Kidney glomerular epithelial cell (primary cell): ENCODE measurements around the gene PRDM4.
A peak's percentile ranks its signal among the peaks of the same experiment; 100 is the strongest.
"Not testable (repeated sequence)": the region's sequence is repeated elsewhere in the genome, so short reads cannot be mapped to it uniquely, and the experiment has no call there.

Source experiments
- DNase-seq: peaks from one replicate; lab custom pipeline; 2025; lab: John Stamatoyannopoulos, UW

The PRDM4 gene

DNA sequence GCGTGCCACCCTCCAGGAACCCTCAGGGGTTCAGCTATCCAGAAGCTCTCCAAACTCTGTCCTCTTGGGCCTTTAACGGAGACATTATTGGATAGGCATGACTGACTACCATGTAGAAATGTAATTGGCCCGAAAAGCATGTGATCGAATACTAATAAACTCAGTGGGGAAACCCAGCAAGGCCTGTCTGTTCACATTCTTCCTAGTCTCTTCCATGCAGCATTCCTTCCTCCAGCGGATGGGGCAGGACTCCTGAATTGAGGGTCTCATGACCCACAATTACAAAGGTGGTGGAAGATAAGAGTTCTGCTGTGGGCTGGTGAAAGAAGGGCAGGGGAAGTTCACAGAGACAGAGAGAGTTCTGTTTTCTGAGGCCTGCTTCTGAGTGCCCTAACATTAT, 6.5 kb upstream of the PRDM4 start:
- no peak for DNase-seq

DNA sequence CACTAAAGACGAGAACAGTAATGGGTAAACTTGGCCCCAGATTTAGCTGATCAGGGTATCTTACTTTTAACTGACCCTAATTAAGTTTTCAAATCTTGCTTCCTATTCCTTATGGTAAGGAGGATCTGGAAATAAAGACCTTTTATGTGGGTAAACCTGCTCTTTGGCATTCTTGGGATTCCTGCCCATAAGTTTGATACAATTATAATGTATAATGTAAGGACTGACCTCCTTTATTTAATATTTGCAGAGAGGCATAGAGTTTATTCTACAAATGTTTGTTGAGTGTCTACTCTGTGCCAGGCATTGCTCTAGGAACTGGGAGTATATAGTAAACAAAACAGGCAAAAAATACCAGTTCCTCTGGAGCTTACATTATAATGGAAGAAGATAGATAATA, 4.4 kb upstream of the PRDM4 start:
- no peak for DNase-seq

DNA sequence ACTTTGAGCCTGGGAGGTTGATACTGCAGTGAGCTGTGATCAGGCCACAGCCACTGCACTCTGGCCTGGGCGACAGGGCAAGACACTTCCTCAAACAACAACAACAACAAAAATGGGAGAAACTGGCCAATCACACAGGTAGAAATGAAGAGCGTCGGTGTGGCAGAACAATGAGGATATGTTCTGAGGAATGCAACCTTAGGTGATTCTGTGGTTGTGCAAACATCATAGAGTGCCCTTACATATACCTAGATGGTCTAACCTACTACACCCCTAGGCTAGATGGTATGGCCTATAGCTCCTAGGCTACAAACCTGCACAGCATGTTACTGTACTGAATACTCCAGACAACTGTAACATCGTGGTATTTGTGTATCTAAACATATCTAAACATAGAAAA, 3.7 kb upstream of the PRDM4 start:
- no peak for DNase-seq

DNA sequence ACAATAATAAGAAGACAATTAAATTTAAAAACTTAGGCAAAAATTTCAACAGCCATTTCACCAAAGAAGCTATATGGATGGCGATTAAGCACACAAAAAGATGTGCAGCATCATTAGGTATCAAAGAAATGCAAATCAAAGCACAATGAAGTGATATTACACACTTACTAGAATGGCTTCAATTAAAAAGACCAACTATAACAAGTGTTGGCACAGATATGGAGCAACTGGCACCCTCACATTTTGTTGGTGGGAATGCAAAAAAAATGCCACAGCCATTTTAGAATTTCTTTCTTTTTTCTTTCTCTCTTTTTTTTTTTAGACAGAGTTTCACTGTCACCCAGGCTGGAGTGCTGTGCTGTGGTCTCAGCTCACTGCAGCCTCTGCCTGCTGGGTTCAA, 1.9 kb upstream of the PRDM4 start:
- no peak for DNase-seq

DNA sequence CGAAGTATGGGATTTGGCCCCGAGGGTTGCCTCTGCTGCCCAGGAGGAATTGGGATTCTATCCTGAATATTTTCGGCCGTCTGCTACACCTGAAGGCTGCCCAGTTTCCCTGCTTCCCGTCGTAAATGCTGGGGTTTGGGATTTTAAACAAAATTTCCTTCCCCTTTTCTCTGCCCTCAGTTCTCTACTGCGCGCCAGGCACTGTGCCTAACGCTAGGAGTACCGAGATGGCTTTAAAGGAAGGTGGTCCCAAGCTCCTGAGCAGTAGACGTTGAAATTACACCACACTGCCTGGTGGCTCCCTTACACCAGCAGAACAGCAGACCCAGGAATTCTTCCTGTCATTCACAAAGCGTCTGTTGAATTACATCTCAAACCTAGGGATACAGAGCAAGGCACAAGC, 566 bp upstream of the PRDM4 start:
- DNase-seq, result no peak

DNA sequence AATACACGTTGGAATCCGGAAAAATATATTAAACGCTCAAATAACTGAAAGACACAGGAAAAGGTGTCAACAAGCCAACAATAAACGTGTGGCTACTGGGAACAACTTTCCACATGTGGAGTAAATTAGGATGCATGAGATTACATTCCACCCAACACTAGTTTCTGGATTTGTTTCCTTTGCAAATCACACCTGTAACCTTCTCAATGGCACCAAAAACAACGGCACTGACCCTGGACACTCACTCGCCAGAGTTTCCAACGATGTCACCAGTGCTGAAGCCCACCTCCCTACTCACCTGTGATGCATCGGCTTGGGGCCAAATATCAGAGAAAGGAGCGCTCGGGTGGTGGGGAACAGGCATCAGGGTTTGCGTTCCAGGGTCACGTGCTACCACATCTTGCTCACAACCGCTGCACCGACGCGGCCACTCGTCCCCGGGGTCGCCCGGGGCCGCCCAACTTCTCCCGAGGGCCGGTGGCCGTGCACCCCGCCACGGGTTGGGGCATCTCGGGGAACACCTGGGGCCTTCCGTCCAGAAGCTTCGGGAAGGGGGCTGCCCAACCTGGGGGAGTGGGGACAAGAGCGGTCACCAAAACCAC, 629 bp downstream of the PRDM4 start:
- DNase-seq, result peak; percentile 20

DNA sequence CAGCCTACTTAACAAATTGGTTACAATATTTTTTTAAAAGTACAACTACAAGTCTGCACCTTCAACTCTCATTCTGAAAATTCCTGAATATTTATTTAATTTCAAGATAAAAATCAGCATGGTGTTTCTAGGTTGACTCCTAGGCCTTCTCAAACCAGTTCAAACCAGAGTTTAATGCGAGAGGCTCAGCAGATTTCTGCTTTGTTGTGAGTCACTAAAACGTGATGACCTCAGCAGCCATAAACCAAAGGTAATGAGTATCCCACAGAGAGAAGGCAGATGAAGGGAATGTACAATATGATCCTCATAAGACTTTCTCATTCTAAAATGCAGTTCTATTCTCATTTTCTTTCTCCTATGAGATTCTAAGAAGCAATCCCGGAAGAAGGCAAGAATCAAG, 1.5 kb downstream of the PRDM4 start:
- DNase-seq, result peak; percentile 81

GRCh38 chr12:107749083-107749482, 11.9 kb downstream of the PRDM4 start:
- DNase-seq, result peak; percentile 24

DNA sequence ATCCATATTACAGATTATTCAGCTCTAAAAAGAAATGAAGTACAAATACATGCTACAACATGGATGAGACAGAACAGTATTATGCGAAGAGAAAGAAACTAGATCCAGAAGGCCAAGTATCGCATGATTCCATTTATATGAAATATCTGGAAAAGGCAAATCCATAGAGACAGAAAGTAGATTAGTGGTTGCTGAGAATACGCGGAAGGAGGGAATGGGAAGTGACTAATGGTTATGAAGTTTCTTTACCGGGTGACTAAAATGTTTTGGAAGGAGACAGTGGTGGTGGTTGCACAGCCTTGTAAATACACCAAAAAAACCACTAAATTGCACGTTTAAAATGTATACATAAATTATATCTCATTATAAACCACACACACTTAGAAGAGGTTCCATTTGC, 12.5 kb downstream of the PRDM4 start:
- peak; percentile 28 for DNase-seq

DNA sequence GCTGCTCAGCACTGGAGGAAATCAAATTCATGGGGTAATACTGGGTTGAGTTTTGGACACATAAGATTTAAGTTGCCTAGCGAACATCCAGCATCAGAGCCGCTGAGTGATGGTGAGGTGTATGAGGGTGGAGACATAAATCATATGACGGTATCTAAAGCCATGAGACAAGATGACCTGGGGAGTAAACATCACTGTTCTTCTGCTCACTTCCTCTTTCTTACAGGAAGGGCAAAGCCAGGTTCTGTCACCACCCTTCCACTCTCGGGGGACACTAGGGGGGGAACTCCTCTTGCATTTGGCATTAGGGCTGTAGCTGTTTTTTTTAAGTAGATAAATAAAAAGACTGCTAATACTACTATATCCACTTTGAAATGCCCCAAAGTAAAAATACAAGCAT, 24.0 kb downstream of the PRDM4 start:
- DNase-seq, result no peak

- DNase-seq, result no peak
These were observed 25.2 kb downstream of the PRDM4 start for GRCh38 chr12:107735763-107736162.

GRCh38 chr12:107734139-107734538, 26.8 kb downstream of the PRDM4 start:
- DNase-seq, result no peak

GRCh38 chr12:107732365-107732764, 28.6 kb downstream of the PRDM4 start:
- DNase-seq, result no peak

DNA sequence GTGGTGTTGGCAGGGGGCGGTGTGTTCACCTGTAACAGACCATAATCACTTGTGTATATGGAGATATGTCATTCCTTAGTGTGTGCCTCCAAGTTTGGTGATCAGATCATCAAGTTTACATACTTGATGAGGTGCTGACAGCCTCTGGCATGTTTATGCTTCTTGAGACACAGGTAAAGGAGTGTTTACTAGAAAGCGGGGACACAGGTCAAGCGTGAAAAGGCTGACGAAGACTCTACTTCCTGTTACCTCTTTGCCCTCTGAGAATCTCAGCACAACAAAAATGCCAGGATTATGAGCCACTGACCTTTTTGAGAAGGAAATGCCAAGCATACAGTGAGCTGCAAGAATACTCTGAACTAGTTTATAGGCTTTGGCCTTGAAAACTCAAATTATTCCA, 29.6 kb downstream of the PRDM4 start:
- DNase-seq, result peak; percentile 11

DNA sequence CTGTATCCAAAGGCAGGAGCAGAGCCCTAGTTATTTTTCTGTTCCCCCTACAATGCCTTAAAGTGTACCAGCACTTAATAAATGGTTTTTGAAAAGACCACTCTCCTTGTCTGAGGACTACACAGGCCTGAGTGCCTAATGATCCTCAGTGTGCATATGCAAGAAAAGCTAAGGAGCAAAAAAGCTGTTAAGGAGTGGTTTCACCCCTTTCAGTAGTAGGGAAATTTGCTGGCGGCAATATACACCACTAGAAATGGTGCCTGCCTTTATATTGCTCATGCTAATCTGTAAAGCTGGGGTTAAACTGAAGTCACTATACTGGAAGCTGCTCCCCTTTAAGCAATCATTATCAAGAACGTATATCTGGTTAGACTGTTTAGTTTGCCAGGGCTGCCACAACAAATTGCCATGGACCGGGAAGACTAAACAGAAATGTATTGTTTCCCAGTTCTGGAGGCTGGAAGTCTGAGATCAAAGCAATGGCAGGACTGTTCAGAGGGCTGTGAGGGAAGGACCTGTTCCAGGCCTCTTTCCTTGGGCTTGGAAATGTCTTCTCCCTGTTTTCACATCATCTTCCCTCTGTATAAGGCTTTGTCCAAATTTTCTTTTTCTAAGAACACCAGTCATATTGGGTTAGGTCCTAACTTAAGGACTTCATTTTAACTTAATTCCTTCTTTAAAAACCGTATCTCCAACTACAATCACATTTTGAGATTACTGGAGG, 30.2 kb downstream of the PRDM4 start:
- no peak for DNase-seq

- DNase-seq, result not testable (repeated sequence)
These were observed 33.2 kb downstream of the PRDM4 start for GRCh38 chr12:107727742-107728141.

DNA sequence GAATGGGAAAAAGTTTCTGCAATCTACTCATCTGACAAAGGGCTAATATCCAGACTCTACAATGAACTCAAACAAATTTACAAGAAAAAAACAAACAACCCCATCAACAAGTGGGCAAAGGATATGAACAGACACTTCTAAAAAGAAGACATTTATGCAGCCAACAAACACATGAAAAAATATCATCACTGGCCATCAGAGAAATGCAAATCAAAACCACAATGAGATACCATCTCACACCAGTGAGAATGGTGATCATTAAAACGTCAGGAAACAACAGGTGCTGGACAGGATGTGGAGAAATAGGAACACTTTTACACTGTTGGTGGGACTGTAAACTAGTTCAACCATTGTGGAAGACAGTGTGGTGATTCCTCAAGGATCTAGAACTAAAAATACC, 33.6 kb downstream of the PRDM4 start:
- DNase-seq, result not testable (repeated sequence)

GRCh38 chr12:107718606-107719005, 42.3 kb downstream of the PRDM4 start:
- no peak for DNase-seq

DNA sequence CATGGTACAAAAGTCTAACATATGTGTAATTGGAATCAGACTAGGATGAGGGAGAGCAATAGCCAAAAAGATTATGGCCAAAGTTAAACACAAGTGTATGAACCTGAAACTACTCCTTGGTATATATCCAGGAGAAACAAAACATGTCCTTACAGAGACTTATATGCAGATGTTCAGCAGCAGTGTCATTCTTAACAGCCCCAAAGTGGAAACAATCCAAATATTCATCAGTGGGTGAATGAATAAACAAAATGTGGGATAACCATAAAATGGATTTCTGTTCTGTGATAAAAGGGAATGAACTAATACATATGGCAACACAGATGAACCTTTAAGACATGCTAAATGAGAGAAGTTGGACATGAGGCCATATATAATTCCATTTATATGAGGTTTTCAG, 45.2 kb downstream of the PRDM4 start:
- DNase-seq, result no peak

GRCh38 chr12:107705522-107705921, 55.4 kb downstream of the PRDM4 start:
- DNase-seq, result not testable (repeated sequence)

GRCh38 chr12:107704041-107704440, 56.9 kb downstream of the PRDM4 start:
- no peak for DNase-seq

DNA sequence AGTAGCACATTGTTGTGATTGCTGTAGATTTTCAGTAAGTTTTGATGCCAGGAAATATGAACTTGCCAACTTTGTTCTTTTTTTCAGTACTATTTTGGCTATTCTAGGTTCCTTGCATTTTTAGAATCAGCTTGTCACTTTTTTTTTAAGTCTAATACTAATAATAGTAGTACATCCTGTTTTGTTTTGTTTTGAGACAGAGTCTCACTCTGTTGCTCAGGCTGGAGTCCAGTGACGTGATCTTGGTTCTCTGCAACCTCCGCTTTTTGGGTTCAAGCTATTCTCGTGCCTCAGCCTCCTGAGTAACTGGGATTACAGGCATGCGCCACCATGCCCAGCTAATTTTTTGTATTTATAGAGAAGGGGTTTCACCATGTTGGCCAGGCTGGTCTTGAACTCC, 58.8 kb downstream of the PRDM4 start:
- DNase-seq, result no peak

- DNase-seq, result not testable (repeated sequence)
These were observed 65.2 kb downstream of the PRDM4 start for GRCh38 chr12:107695772-107696171.
